Left lung (tissue), 10 donors: ENCODE data around the gene ASB1. TPM values are rescaled to one million over a fixed set of nuclear protein-coding genes. Genes with fewer than 3 reads are reported as not detected.
"Not testable (repeated sequence)": the region's sequence is repeated elsewhere in the genome, so short reads cannot be mapped to it uniquely, and the experiment has no call there.

Experiments
- ATAC-seq: fragments of 200-7000 bp; cut with Tn5 transposase; one replicate; pipeline ENCODE4 v1.9.1; 2020; ENCODE audit warnings: moderate library complexity
- DNase-seq, 4 donors: peaks; one replicate each; pipeline ENCODE4 v3.0.0-alpha.2; 2013 to 2020
- H3K27ac ChIP-seq, 2 donors: fragments of 200-600 bp; sonication (generic) in 1 of 2; one replicate each; pipeline versions ENCODE4 v1.5.0 to v1.8.0; 2020 to 2021
- H3K27me3 ChIP-seq, 2 donors: fragments of 200-600 bp; sonication (generic) in 1 of 2; one replicate each; pipeline versions ENCODE4 v1.5.0 to v1.8.0; 2020 to 2021
- H3K36me3 ChIP-seq, 2 donors: fragments of 200-600 bp; sonication (generic) in 1 of 2; one replicate each; pipeline versions ENCODE4 v1.5.0 to v1.8.0; 2020 to 2021
- H3K4me1 ChIP-seq, 2 donors: fragments of 200-600 bp; one replicate each; pipeline ENCODE4 v1.8.0; 2021
- H3K4me3 ChIP-seq, 2 donors: fragments of 200-600 bp; sonication (generic) in 1 of 2; one replicate each; pipeline versions ENCODE4 v1.5.0 to v1.8.0; 2020 to 2021; ENCODE audit warnings: mild to moderate bottlenecking in 1 of 2
- H3K9me3 ChIP-seq, 2 donors: fragments of 200-600 bp; sonication (generic) in 1 of 2; one replicate each; pipeline versions ENCODE4 v1.5.0 to v1.8.0; 2020 to 2021
- CTCF ChIP-seq, 2 donors: fragments of 200-600 bp; sonication (generic) in 1 of 2; IDR thresholded peaks; one replicate each; pipeline versions ENCODE4 v1.5.0 to v1.8.0; 2021; ENCODE audit warnings: antibody characterized with exemption in 2 of 2
- intact Hi-C, 2 donors: fragments of 100-400 bp; cut with DNase I; formaldehyde crosslinking; loops; one replicate each; pipeline versions ENCODE4 v1.11.2 to v1.14.2; 2022
- polyA plus RNA-seq, 6 donors: library from polyadenylated mRNA; unstranded; fragments of 120-200 nt; gene quantifications; one replicate each; pipeline ENCODE4 v1.2.1, GENCODE V29; 2013; ENCODE audit not compliant: insufficient read length in 6 of 6
- total RNA-seq, 2 donors: library from RNA; stranded (reverse); fragmentation: NEBNext Ultra II Directional; extraction: Animal tissue kit (Norgen Biotek cat#: 25700); gene quantifications; one replicate each; pipeline ENCODE4 v1.2.1, GENCODE V29; 2021
- donor health status: DM: no; HTN: yes; CAD: no.
- donor health status: DM: no; HTN: no; CAD: no.

ASB1 gene
- total and polyA plus RNA-seq, 8 donors = 16.6 to 33.4 (median 27.4) TPM

GRCh38 chr2:238403632-238404405 is 22.9 kb upstream of the ASB1 start:
- intact Hi-C loops = no loop called here
- Histone ChIP-seq H3K27ac (peak overlapping the region in 1 of 2 donors; percentile 35), H3K4me1 (no peaks in the 10 kb centered on the region), H3K9me3 (no peaks in the 10 kb centered on the region), H3K27me3 (no peaks in the 10 kb centered on the region), H3K4me3 (no peak overlapping the region), H3K36me3 (peaks cover 0 to 10% of the 10 kb centered on the region in 2 donors)
- ATAC-seq = peak; percentile 82
- DNase-seq = no peak
- no peak for TF ChIP-seq CTCF (IDR thresholded peaks at IDR 0.05)

- DNase-seq (no peak), ATAC-seq (peak; percentile 81)
- no peaks in the 10 kb centered on the region for H3K4me1 ChIP-seq
- no peaks in the 10 kb centered on the region for H3K27me3 ChIP-seq
- no peak overlapping the region for H3K4me3 ChIP-seq
- H3K27ac ChIP-seq = peak overlapping the region in 1 of 2 donors; percentile 35
- TF ChIP-seq CTCF (IDR thresholded peaks at IDR 0.05) = no peak
- H3K36me3 ChIP-seq = peaks cover 0 to 10% of the 10 kb centered on the region in 2 donors
- intact Hi-C loops = no loop called here
- H3K9me3 ChIP-seq = no peaks in the 10 kb centered on the region
Measured at GRCh38 chr2:238404406-238405216, 22.1 kb upstream of the ASB1 start.

- H3K27ac ChIP-seq, H3K4me1 ChIP-seq, H3K27me3 ChIP-seq, H3K36me3 ChIP-seq, H3K9me3 ChIP-seq, DNase-seq, intact Hi-C loops, H3K4me3 ChIP-seq, ATAC-seq: not testable (repeated sequence)
Measured at GRCh38 chr2:238405217-238405555, 21.5 kb upstream of the ASB1 start.

GRCh38 chr2:238406221-238406997 is 20.3 kb upstream of the ASB1 start:
- peaks cover 0 to 6% of the 10 kb centered on the region in 2 donors for H3K36me3 ChIP-seq
- intact Hi-C loops = no loop called here
- no peak for DNase-seq
- H3K4me1 ChIP-seq = no peaks in the 10 kb centered on the region
- H3K4me3 ChIP-seq = no peak overlapping the region
- H3K9me3 ChIP-seq = no peaks in the 10 kb centered on the region
- no peak for ATAC-seq
- no peak overlapping the region for H3K27ac ChIP-seq
- TF ChIP-seq CTCF (IDR thresholded peaks at IDR 0.05) = no peak
- H3K27me3 ChIP-seq = no peaks in the 10 kb centered on the region

- Histone ChIP-seq H3K4me3 (no peak overlapping the region), H3K36me3 (peaks cover 0 to under 1% of the 10 kb centered on the region in 2 donors), H3K27me3 (no peaks in the 10 kb centered on the region), H3K9me3 (no peaks in the 10 kb centered on the region), H3K4me1 (no peaks in the 10 kb centered on the region), H3K27ac (no peak overlapping the region)
- intact Hi-C loops = no loop called here
- DNase-seq = no peak
- ATAC-seq = no peak
- TF ChIP-seq CTCF (IDR thresholded peaks at IDR 0.05) = no peak
Measured at GRCh38 chr2:238406998-238407285, 19.8 kb upstream of the ASB1 start.
